ENCODE data around the gene TMEM237.

The TMEM237 gene

GRCh38 chr2:201660293-201660895, 17.1 kb upstream of the TMEM237 start:
- POLR2A ChIA-PET (ENCODE audit: low non-redundant PET): no interaction called here
- no peak for DNase-seq (ENCODE audit: low spot score)
- no peak overlapping the region for H3K27ac ChIP-seq
- CTCF ChIA-PET: interaction anchor here (0.7 kb wide), 1 partner anchor 762 kb away, joined by 3 read pairs; no protein-coding TSS in a partner anchor
- TF ChIP-seq, protein P1, sequence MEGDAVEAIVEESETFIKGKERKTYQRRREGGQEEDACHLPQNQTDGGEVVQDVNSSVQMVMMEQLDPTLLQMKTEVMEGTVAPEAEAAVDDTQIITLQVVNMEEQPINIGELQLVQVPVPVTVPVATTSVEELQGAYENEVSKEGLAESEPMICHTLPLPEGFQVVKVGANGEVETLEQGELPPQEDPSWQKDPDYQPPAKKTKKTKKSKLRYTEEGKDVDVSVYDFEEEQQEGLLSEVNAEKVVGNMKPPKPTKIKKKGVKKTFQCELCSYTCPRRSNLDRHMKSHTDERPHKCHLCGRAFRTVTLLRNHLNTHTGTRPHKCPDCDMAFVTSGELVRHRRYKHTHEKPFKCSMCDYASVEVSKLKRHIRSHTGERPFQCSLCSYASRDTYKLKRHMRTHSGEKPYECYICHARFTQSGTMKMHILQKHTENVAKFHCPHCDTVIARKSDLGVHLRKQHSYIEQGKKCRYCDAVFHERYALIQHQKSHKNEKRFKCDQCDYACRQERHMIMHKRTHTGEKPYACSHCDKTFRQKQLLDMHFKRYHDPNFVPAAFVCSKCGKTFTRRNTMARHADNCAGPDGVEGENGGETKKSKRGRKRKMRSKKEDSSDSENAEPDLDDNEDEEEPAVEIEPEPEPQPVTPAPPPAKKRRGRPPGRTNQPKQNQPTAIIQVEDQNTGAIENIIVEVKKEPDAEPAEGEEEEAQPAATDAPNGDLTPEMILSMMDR (conservative IDR thresholded peaks at IDR 0.05; ENCODE audit: low read depth): no peak

GRCh38 chr2:201656740-201657139, 13.4 kb upstream of the TMEM237 start:
- POLR2A ChIA-PET (ENCODE audit: low non-redundant PET): no interaction called here
- CTCF ChIA-PET: no interaction called here
- TF ChIP-seq, protein P1 (conservative IDR thresholded peaks at IDR 0.05; ENCODE audit: low read depth): no peak
- no peak for DNase-seq (ENCODE audit: low spot score)
- H3K27ac ChIP-seq: no peak overlapping the region

- no peak overlapping the region for H3K27ac ChIP-seq
- no peak for DNase-seq (ENCODE audit: low spot score)
- POLR2A ChIA-PET (ENCODE audit: low non-redundant PET): no interaction called here
- CTCF ChIA-PET: no interaction called here
- TF ChIP-seq, protein P1 (conservative IDR thresholded peaks at IDR 0.05; ENCODE audit: low read depth): no peak
Measured at GRCh38 chr2:201656102-201656501, 12.8 kb upstream of the TMEM237 start.

DNA sequence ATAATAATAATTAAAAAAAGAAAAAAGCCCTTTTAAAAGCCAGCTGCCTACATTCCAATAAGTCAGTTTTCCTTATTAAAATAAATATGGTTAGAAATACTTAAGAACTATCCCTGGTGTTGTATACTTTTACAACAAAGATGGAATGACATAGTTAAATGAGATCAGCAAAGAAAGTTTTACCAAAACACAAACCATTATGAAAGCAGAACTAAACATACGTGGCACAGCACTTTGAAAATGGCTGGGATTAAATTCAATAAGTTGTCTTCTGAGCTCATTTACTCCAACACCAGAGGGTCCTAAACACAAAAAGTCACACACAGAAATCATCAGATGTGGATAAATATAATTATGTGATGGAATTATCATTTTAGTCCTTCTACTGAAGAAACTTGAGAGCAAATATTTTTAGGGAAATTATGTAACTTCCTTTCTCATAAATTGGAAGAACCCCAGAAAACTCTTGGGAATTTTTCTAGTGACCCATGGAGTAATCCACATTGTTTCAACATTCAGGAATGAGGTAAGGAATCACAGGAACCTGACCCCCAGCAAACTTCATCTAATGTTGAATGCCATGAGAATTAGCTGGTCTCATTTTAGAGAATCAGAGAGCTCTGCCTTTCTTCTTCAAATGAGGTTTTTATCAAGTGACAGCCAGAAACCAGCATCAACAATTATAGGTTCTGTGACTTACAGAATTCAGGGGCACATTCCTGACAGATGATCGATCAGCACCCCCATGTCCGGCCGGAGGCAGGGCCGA, 11.5 kb upstream of the TMEM237 start:
- ChIA-PET CTCF (interaction anchor here (1.3 kb wide), 1 partner anchor 25 kb away, joined by 3 read pairs; no protein-coding TSS in a partner anchor), POLR2A (ENCODE audit: low non-redundant PET) (no interaction called here)
- no peak for DNase-seq (ENCODE audit: low spot score)
- no peak overlapping the region for H3K27ac ChIP-seq
- TF ChIP-seq, protein P1 (conservative IDR thresholded peaks at IDR 0.05; ENCODE audit: low read depth): no peak

- CTCF ChIA-PET: no interaction called here
- DNase-seq (ENCODE audit: low spot score): no peak
- H3K27ac ChIP-seq: no peak overlapping the region; the same call in 1 of the 2 replicates
- TF ChIP-seq, protein P1 (conservative IDR thresholded peaks at IDR 0.05; ENCODE audit: low read depth): no peak
- POLR2A ChIA-PET (ENCODE audit: low non-redundant PET): no interaction called here
Measured at GRCh38 chr2:201653221-201653620, 9.9 kb upstream of the TMEM237 start.

DNA sequence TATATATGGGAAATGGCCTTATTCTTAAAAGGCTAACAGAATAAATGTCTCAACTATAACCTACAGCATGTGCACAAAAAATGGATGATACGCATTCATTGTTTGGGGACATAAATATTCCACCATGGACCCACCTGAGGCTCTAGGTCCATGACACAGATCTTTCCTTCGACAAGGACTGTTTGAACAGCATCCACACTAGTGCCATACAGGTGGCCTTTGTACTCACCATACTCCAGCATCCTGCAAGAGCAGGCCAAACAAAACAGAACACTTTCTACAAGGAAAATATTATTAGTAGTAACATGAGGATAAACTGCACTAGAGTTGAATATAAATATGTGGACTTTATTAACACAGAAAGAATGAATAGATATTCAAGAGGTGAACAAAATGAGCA, 6.1 kb upstream of the TMEM237 start:
- TF ChIP-seq, protein P1 (conservative IDR thresholded peaks at IDR 0.05; ENCODE audit: low read depth): no peak
- DNase-seq (ENCODE audit: low spot score): no peak
- ChIA-PET POLR2A (ENCODE audit: low non-redundant PET) (no interaction called here), CTCF (no interaction called here)
- no peak overlapping the region for H3K27ac ChIP-seq
